Measurements from ENCODE around the gene C1orf35. TPM values are rescaled to one million over a fixed set of nuclear protein-coding genes. Genes with fewer than 3 reads are reported as not detected.

Gene C1orf35
- total and polyA plus RNA-seq, 9 of the 15 experiments (the other 6 are each of a cell fraction or from before 2014, with no cell fraction given) = 3.2 to 48.7 (median 12.5) TPM

DNA sequence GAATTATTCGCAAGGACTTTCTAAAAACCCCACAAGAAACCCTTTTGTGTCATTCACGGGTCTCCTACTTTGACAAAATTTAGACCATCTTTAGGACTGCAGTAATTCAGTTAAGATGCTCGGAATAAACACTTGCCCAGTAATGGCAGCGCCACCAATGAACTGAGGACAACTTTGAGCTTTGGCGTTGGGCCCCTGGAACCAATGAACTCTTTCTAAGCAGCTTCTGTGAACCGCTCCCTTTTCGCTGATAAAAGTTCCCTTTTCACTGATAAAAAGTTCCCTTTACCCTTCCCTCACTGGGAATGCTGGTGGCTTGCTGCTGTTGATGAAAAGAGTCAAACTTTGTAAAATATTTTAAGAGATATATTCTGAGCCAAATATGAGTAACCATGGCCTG is 7.4 kb upstream of the C1orf35 start:
- in situ Hi-C loops (cut with MboI) = no loop called here
- H3K9ac ChIP-seq (ENCODE audit: insufficient read depth in 1 of 2, low read depth in 2 of 2, low read length in 2 of 2) = peak overlapping the region in 1 of 2 experiments; percentile 86; a peak in 2 of 4 replicates
- ChIA-PET CTCF (ENCODE audit: low intra/inter-chr PET ratio) (no interaction called here), POLR2A (interaction anchor here (0.5 to 2.5 kb wide), 13 partner anchors 11 to 378 kb away, joined by 3 to 22 read pairs (median 3); no protein-coding TSS in a partner anchor)
- H2AFZ ChIP-seq (ENCODE audit: low read depth, low read length) = peak overlapping the region; percentile 94
- H3K9me3 ChIP-seq (replicated peaks; ENCODE audit: control insufficient read depth, insufficient read depth, low read depth, low read length) = no peaks in the 10 kb centered on the region
- H3K79me2 ChIP-seq (ENCODE audit: control insufficient read depth, insufficient read depth, low read length) = peaks cover 27% of the 10 kb centered on the region
- no peaks in the 10 kb centered on the region for H3K9me1 ChIP-seq (ENCODE audit: control insufficient read depth, insufficient read depth, low read length)
- peak in 1 of 4 experiments; percentile 5 for DNase-seq (ENCODE audit: extremely low read depth in 1 of 4, low spot score in 3 of 4)
- H3K4me3 ChIP-seq = no peak overlapping the region
- no peak for FAIRE-seq
- H3K4me1 ChIP-seq (replicated peaks in 1 of 2; ENCODE audit: control insufficient read depth in 2 of 2, insufficient read depth in 2 of 2, low read length in 2 of 2) = peaks cover 16 to 32% of the 10 kb centered on the region in 2 experiments; a peak in 4 of 5 replicates
- intact Hi-C loops (cut with micrococcal nuclease) = no loop called here
- no peak for ATAC-seq
- peaks cover 26% of the 10 kb centered on the region; the same call in 2 of the 3 replicates for H3K36me3 ChIP-seq (ENCODE audit: control insufficient read depth, insufficient read depth, low read length)
- no peaks in the 10 kb centered on the region for H4K20me1 ChIP-seq (replicated peaks; ENCODE audit: control insufficient read depth, insufficient read depth, low read length)
- peak overlapping the region; percentile 76; the same call in 1 of the 3 replicates for H3K27ac ChIP-seq (ENCODE audit: extremely low read depth, low read depth, low read length)
- WGBS (ENCODE audit: insufficient coverage, low coverage, missing lambda C conversion rate) = 19% methylated on average over 7 of the region's 7 CpGs
- no peaks in the 10 kb centered on the region for H3K27me3 ChIP-seq (ENCODE audit: control insufficient read depth in 2 of 2, insufficient read depth in 2 of 2, low read length in 2 of 2)
- H3K4me2 ChIP-seq (ENCODE audit: insufficient read depth, low read length) = peak overlapping the region; percentile 97
- no TSS peak for BruUV-seq (replicated peaks)
- TF ChIP-seq ETV5 (CRISPR knock-in tag; IDR thresholded peaks at IDR 0.05; ENCODE audit: low read depth) (0 out of 2 replicates have a peak, but pooled peaks have one; percentile 15), ZBED1 (IDR thresholded peaks at IDR 0.05) (no peak), MNT (conservative IDR thresholded peaks at IDR 0.05) (0 out of 4 replicates have a peak, but pooled peaks of 1 of the 2 experiments have one; percentile 10)
